HepG2 (cell line): Measurements from ENCODE around the gene CDK14. TPM values are rescaled to one million over a fixed set of nuclear protein-coding genes. Genes with fewer than 3 reads are reported as not detected.

Experiments
- ATAC-seq: fragments of 200-7000 bp; cut with Tn5 transposase; 3 replicates; pipeline ENCODE4 v1.9.1; 2020; ENCODE audit warnings: mild to moderate bottlenecking, moderate library complexity
- BruUV-seq: library from RNA; stranded (reverse); fragments of 400-500 nt; replicated peaks from 2 replicates; lab custom pipeline; 2021; lab: Mats Ljungman, UMichigan
- CTCF ChIA-PET: fragments of 300-600 bp; formaldehyde crosslinking; extraction: SDS; loops from one replicate; lab custom pipeline; 2021; ENCODE audit warnings: low total read pairs, inconsistent platforms, low intra/inter-chr PET ratio; lab: Yijun Ruan, JAX
- POLR2A ChIA-PET: fragments of 350-600 bp; sonication (Branson Sonifier 250); formaldehyde crosslinking; loops from one replicate; lab custom pipeline; 2020; ENCODE audit warnings: antibody characterized with exemption, inconsistent platforms; lab: Yijun Ruan, JAX
- DNase-seq: peaks from one replicate; pipeline ENCODE4 v3.0.0-alpha.2; 2015; ENCODE audit warnings: low spot score
- FAIRE-seq: peaks from 3 replicates; lab custom pipeline; 2011; peaks lifted over from hg19 to GRCh38; lab: Jason Lieb, UNC
- H2AFZ ChIP-seq: one replicate; pipeline ENCODE4 v1.6.1; 2011; ENCODE audit warnings: low read length, inconsistent platforms
- H3K27ac ChIP-seq: fragments of 300-600 bp; 3 replicates; pipeline ENCODE4 v1.8.0; 2011; ENCODE audit warnings: mixed run types, mild to moderate bottlenecking, mixed read lengths, low read length, inconsistent platforms; ENCODE audit not compliant: insufficient read depth; ENCODE audit errors: extremely low read length
- H3K27me3 ChIP-seq, 2 experiments: fragments of 200-600 bp in 1 of 2; 2 replicates in 1 of 2; 3 replicates in 1 of 2; pipeline versions ENCODE4 v1.6.0 to v1.8.0; 2011; ENCODE audit warnings: low read length in 2 of 2, mild to moderate bottlenecking in 2 of 2, moderate library complexity in 2 of 2, inconsistent platforms in 1 of 2; ENCODE audit not compliant: insufficient read depth in 2 of 2, control insufficient read depth in 1 of 2
- H3K36me3 ChIP-seq, 2 experiments: fragments of 200-600 bp in 1 of 2; replicated peaks in 1 of 2; 2 replicates in 1 of 2; 3 replicates in 1 of 2; pipeline versions ENCODE4 v1.5.1 to v1.8.0; 2011; ENCODE audit warnings: low read length in 2 of 2, inconsistent platforms in 1 of 2; ENCODE audit not compliant: insufficient read depth in 2 of 2, control insufficient read depth in 1 of 2
- H3K4me1 ChIP-seq: 2 replicates; pipeline ENCODE4 v1.5.1; 2012; ENCODE audit warnings: low read length, inconsistent platforms; ENCODE audit not compliant: insufficient read depth
- H3K4me2 ChIP-seq: 2 replicates; pipeline ENCODE4 v1.6.0; 2011; ENCODE audit warnings: low read depth, low read length, inconsistent platforms
- H3K4me3 ChIP-seq, 3 experiments: fragments of 200-600 bp in 1 of 3; sonication (generic), shearing (Covaris generic) in 1 of 3; replicated peaks in 1 of 3; 2 replicates each; pipeline ENCODE4 v1.5.1; 2011 to 2016; ENCODE audit warnings: low read length in 3 of 3, inconsistent platforms in 2 of 3, low read depth in 2 of 3, mild to moderate bottlenecking in 2 of 3, control low read depth in 1 of 3, mixed read lengths in 1 of 3; ENCODE audit not compliant: insufficient read depth in 1 of 3
- H3K79me2 ChIP-seq: one replicate; pipeline ENCODE4 v1.6.1; 2011; ENCODE audit warnings: low read length, inconsistent platforms; ENCODE audit not compliant: insufficient read depth
- H3K9ac ChIP-seq: 2 replicates; pipeline ENCODE4 v1.6.0; 2011; ENCODE audit warnings: mild to moderate bottlenecking, low read depth, low read length, inconsistent platforms; ENCODE audit not compliant: insufficient read depth
- H3K9me3 ChIP-seq: 2 replicates; pipeline ENCODE4 v1.5.1; 2012; ENCODE audit warnings: mild to moderate bottlenecking, low read length
- H4K20me1 ChIP-seq: 2 replicates; pipeline ENCODE4 v1.6.0; 2011; ENCODE audit warnings: inconsistent platforms, mild to moderate bottlenecking, low read length, moderate library complexity; ENCODE audit not compliant: insufficient read depth
- FOXP1 ChIP-seq, 2 experiments: fragments of 450-650 bp in 1 of 2; IDR thresholded peaks; 2 replicates each; pipeline ENCODE4 v1.6.1; 2017 to 2018; ENCODE audit warnings: antibody characterized with exemption in 1 of 2
- HNRNPK ChIP-seq: fragments of 200-400 bp; formaldehyde crosslinking; IDR thresholded peaks from 2 replicates; pipeline ENCODE4 v1.6.1; 2018; ENCODE audit warnings: low read length, low read depth, moderate library complexity, mild to moderate bottlenecking; ENCODE audit not compliant: poor library complexity, severe bottlenecking
- PRMT3 ChIP-seq: sonication (generic); formaldehyde crosslinking; IDR thresholded peaks from 2 replicates; pipeline ENCODE4 v1.8.1; 2022; ENCODE audit warnings: low read depth, mild to moderate bottlenecking, moderate library complexity, missing genetic modification reagents, borderline replicate concordance
- SYNCRIP ChIP-seq: fragments of 200-400 bp; formaldehyde crosslinking; IDR thresholded peaks from 2 replicates; pipeline ENCODE4 v1.6.1; 2018; ENCODE audit warnings: mild to moderate bottlenecking, low read depth, low read length; ENCODE audit not compliant: insufficient read depth
- TGIF2 ChIP-seq: IDR thresholded peaks from 2 replicates; pipeline ENCODE4 v1.6.1; 2016; ENCODE audit warnings: control low read depth, missing compliant biosample characterization
- ZNF660 ChIP-seq: sonication (generic); formaldehyde crosslinking; IDR thresholded peaks from 2 replicates; pipeline ENCODE4 v1.5.1; 2020; ENCODE audit warnings: mild to moderate bottlenecking, low read depth, missing genetic modification reagents, borderline replicate concordance
- ZSCAN29 ChIP-seq: sonication (generic); formaldehyde crosslinking; conservative IDR thresholded peaks from 2 replicates; pipeline ENCODE4 v1.4.0; 2020; ENCODE audit warnings: mild to moderate bottlenecking, missing genetic modification reagents
- WGBS: methylation state at CpG from one replicate; pipeline ENCODE4 v1.1.6; 2017; ENCODE audit warnings: low lambda C conversion rate; 5-methylcytosine and 5-hydroxymethylcytosine counted together
- in situ Hi-C: cut with HindIII; loops from 2 replicates; pipeline ENCODE4 v1.10.0; 2017; ENCODE audit warnings: low pct_unique_long_range_greater_than_20kb; ENCODE audit not compliant: extremely low pct_ligation_motif_present
- intact Hi-C: fragments of 100-400 bp; cut with micrococcal nuclease; formaldehyde crosslinking; loops from one replicate; pipeline ENCODE4 v1.10.0; 2022; ENCODE audit not compliant: unreplicated experiment
- polyA plus RNA-seq, 8 experiments: library from polyadenylated mRNA; depleted of rRNA in 3 of 8; stranded (reverse) in 7 of 8; unstranded in 1 of 8; fragments of >200 nt; fragmentation: Illumina TruSeq in 4 of 8; extraction: Trizol in 4 of 8; gene quantifications; 2 replicates each; pipeline versions ENCODE4 v1.2.1 to v1.2.3, GENCODE V29; 2011 to 2016; ENCODE audit warnings: low read depth in 4 of 8, missing spikeins in 1 of 8, mixed read lengths in 1 of 8; ENCODE audit not compliant: insufficient read depth in 1 of 8
- total RNA-seq, 5 experiments: library from RNA; depleted of rRNA; stranded (reverse); fragments of >200 nt; fragmentation: Illumina TruSeq; extraction: Trizol; gene quantifications; 2 replicates each; pipeline ENCODE4 v1.2.3, GENCODE V29; 2016; ENCODE audit warnings: low read depth in 1 of 5
- TF ChIP-seq, protein P1 (sequence below): sonication (generic); formaldehyde crosslinking; IDR thresholded peaks from 2 replicates; pipeline ENCODE4 v1.5.1; 2020; ENCODE audit warnings: mild to moderate bottlenecking, missing genetic modification reagents
- TF ChIP-seq, protein P2 (sequence below): sonication (generic); formaldehyde crosslinking; IDR thresholded peaks from 2 replicates; pipeline ENCODE4 v1.5.0; 2020; ENCODE audit warnings: mild to moderate bottlenecking, missing genetic modification reagents, borderline replicate concordance
- TF ChIP-seq, protein P3 (sequence below): fragments of 450-650 bp; IDR thresholded peaks from 2 replicates; pipeline ENCODE4 v1.6.1; 2017
- TF ChIP-seq, protein P4 (sequence below): sonication (generic); formaldehyde crosslinking; conservative IDR thresholded peaks from 2 replicates; pipeline ENCODE4 v1.4.0; 2020; ENCODE audit warnings: missing genetic modification reagents

CDK14 gene
- total and polyA plus RNA-seq, 2 of the 13 experiments (the other 11 are each of a cell fraction or from before 2014, with no cell fraction given) = 0.26 to 0.71 TPM

DNA sequence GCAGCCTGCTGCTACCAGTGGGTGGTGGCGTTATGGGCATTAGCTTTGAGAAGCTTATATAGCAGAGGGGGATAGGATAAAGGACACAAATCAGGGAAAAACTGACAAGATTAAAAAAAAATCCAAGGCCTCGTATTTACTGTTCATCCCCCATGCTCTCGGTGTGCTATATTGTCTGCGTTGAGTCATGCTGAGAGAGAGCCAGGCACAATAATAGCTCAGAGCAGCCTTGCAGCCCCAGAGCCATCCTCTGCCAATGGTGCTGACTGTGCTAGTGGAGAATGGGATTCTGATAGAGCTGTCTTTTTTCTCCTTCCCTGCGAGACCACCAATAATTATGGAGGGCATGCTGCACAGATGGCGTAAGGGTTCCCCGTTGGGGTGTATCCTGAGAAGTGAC, 616.5 kb downstream of the CDK14 start (continued):
- TF ChIP-seq, protein P1, sequence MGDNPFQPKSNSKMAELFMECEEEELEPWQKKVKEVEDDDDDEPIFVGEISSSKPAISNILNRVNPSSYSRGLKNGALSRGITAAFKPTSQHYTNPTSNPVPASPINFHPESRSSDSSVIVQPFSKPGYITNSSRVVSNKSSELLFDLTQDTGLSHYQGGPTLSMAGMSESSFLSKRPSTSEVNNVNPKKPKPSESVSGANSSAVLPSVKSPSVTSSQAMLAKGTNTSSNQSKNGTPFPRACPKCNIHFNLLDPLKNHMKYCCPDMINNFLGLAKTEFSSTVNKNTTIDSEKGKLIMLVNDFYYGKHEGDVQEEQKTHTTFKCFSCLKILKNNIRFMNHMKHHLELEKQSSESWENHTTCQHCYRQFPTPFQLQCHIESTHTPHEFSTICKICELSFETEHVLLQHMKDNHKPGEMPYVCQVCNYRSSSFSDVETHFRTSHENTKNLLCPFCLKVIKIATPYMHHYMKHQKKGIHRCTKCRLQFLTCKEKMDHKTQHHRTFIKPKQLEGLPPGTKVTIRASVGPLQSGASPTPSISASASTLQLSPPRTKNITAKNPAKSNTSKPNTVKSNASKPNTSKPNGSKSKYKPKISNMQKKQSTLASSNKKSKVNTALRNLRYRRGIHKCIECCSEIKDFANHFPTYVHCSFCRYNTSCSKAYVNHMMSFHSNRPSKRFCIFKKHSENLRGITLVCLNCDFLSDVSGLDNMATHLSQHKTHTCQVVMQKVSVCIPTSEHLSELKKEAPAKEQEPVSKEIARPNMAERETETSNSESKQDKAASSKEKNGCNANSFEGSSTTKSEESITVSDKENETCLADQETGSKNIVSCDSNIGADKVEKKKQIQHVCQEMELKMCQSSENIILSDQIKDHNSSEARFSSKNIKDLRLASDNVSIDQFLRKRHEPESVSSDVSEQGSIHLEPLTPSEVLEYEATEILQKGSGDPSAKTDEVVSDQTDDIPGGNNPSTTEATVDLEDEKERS = no peak
- no peak for TF ChIP-seq FOXP1 (IDR thresholded peaks at IDR 0.05)
- no peak for TF ChIP-seq FOXP1 (CRISPR knock-in tag; IDR thresholded peaks at IDR 0.05)
- TF ChIP-seq, protein P2, sequence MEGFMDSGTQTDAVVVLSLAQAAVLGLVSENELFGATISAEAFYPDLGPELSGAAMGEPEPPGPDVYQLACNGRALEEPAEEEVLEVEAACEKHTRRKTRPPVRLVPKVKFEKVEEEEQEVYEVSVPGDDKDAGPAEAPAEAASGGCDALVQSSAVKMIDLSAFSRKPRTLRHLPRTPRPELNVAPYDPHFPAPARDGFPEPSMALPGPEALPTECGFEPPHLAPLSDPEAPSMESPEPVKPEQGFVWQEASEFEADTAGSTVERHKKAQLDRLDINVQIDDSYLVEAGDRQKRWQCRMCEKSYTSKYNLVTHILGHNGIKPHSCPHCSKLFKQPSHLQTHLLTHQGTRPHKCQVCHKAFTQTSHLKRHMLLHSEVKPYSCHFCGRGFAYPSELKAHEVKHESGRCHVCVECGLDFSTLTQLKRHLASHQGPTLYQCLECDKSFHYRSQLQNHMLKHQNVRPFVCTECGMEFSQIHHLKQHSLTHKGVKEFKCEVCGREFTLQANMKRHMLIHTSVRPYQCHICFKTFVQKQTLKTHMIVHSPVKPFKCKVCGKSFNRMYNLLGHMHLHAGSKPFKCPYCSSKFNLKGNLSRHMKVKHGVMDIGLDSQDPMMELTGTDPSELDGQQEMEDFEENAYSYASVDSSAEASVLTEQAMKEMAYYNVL = no peak
- no peak for TF ChIP-seq TGIF2 (CRISPR knock-in tag)
- TF ChIP-seq ZSCAN29 (CRISPR knock-in tag) = no peak

DNA sequence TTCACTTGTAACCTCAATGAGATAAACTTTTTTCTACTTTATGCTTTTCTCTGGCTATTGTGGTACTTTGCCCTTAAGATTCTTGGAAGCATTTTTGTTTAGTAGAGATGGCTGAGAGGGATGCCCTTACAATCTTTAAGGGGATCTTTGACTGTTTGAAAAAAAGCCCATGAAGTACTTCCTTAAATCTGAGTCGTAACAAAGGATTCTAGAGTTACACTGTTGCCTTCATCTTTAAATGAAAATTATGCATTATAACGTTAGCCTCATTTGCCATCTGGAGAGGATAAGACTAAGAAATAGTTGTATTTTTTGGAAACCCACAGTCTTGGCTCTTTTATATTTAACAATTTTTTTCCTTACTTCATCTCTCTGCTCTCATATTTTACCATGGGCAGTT, 630.3 kb downstream of the CDK14 start:
- no TSS peak for BruUV-seq
- POLR2A ChIA-PET = no interaction called here
- no peak for TF ChIP-seq PRMT3 (CRISPR knock-in tag)
- TF ChIP-seq, protein P3, sequence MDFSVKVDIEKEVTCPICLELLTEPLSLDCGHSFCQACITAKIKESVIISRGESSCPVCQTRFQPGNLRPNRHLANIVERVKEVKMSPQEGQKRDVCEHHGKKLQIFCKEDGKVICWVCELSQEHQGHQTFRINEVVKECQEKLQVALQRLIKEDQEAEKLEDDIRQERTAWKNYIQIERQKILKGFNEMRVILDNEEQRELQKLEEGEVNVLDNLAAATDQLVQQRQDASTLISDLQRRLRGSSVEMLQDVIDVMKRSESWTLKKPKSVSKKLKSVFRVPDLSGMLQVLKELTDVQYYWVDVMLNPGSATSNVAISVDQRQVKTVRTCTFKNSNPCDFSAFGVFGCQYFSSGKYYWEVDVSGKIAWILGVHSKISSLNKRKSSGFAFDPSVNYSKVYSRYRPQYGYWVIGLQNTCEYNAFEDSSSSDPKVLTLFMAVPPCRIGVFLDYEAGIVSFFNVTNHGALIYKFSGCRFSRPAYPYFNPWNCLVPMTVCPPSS = no peak
- TF ChIP-seq, protein P4, sequence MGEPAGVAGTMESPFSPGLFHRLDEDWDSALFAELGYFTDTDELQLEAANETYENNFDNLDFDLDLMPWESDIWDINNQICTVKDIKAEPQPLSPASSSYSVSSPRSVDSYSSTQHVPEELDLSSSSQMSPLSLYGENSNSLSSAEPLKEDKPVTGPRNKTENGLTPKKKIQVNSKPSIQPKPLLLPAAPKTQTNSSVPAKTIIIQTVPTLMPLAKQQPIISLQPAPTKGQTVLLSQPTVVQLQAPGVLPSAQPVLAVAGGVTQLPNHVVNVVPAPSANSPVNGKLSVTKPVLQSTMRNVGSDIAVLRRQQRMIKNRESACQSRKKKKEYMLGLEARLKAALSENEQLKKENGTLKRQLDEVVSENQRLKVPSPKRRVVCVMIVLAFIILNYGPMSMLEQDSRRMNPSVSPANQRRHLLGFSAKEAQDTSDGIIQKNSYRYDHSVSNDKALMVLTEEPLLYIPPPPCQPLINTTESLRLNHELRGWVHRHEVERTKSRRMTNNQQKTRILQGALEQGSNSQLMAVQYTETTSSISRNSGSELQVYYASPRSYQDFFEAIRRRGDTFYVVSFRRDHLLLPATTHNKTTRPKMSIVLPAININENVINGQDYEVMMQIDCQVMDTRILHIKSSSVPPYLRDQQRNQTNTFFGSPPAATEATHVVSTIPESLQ (CRISPR knock-in tag) = no peak
- no peak for TF ChIP-seq SYNCRIP
- TF ChIP-seq ZNF660 (CRISPR knock-in tag) = no peak
- no peak for TF ChIP-seq HNRNPK
- intact Hi-C loops = no loop called here
- H3K4me2 ChIP-seq = no peak overlapping the region
- 3% methylated on average over 2 of the region's 2 CpGs for WGBS
- DNase-seq (no peak), ATAC-seq (no peak), FAIRE-seq (no peak)
- in situ Hi-C loops = no loop called here
- H3K9me3 ChIP-seq = no peaks in the 10 kb centered on the region
- no peaks in the 10 kb centered on the region for H3K79me2 ChIP-seq
- CTCF ChIA-PET = no interaction called here
- no peak overlapping the region for H3K4me3 ChIP-seq
- H4K20me1 ChIP-seq = no peaks in the 10 kb centered on the region
- no peak overlapping the region for H2AFZ ChIP-seq
- H3K27ac ChIP-seq = no peak overlapping the region
- no peaks in the 10 kb centered on the region for H3K36me3 ChIP-seq
- peaks cover 0 to 3% of the 10 kb centered on the region in 2 experiments; a peak in 1 of 5 replicates for H3K27me3 ChIP-seq
- H3K4me1 ChIP-seq = no peaks in the 10 kb centered on the region
- H3K9ac ChIP-seq = no peak overlapping the region
